Kidney (tissue), 14 donors: ENCODE results near the gene ARHGAP40. TPM values are rescaled to one million over a fixed set of nuclear protein-coding genes. Genes with fewer than 3 reads are reported as not detected.

Source experiments
- DNase-seq, 5 donors: peaks; one replicate each; pipeline ENCODE4 v3.0.0-alpha.2; 2013 to 2020
- FAIRE-seq: peaks from 2 replicates; lab custom pipeline; 2012; peaks lifted over from hg19 to GRCh38; lab: Jason Lieb, UNC
- H3K27ac ChIP-seq, 2 donors: one replicate each; pipeline ENCODE4 v1.7.0; 2013; ENCODE audit warnings: low read depth in 2 of 2, low read length in 2 of 2, inconsistent platforms in 1 of 2
- H3K27me3 ChIP-seq: one replicate; pipeline ENCODE4 v1.7.1; 2013; ENCODE audit warnings: low read length, inconsistent platforms; ENCODE audit not compliant: control insufficient read depth, insufficient read depth
- H3K36me3 ChIP-seq, 3 donors: one replicate each; pipeline versions ENCODE4 v1.7.0 to v1.7.1; 2013; ENCODE audit warnings: low read length in 3 of 3, control low read depth in 1 of 3, inconsistent platforms in 1 of 3; ENCODE audit not compliant: insufficient read depth in 3 of 3, control insufficient read depth in 2 of 3
- H3K4me1 ChIP-seq, 3 donors: one replicate each; pipeline versions ENCODE4 v1.7.0 to v1.7.1; 2013; ENCODE audit warnings: low read length in 3 of 3, inconsistent platforms in 1 of 3, low read depth in 1 of 3; ENCODE audit not compliant: control insufficient read depth in 2 of 3, insufficient read depth in 2 of 3
- H3K4me3 ChIP-seq, 3 donors: one replicate each; pipeline versions ENCODE4 v1.7.0 to v1.8.1; 2013; ENCODE audit warnings: low read length in 3 of 3, control low read depth in 1 of 3, inconsistent platforms in 1 of 3
- H3K9ac ChIP-seq, 3 donors: one replicate each; pipeline versions ENCODE4 v1.7.0 to v1.7.1; 2013; ENCODE audit warnings: low read length in 3 of 3, control low read depth in 1 of 3, inconsistent platforms in 1 of 3
- H3K9me3 ChIP-seq, 3 donors: one replicate each; pipeline versions ENCODE4 v1.7.0 to v1.7.1; 2013; ENCODE audit warnings: low read length in 3 of 3, control low read depth in 1 of 3, inconsistent platforms in 1 of 3; ENCODE audit not compliant: control insufficient read depth in 2 of 3, insufficient read depth in 1 of 3
- intact Hi-C: fragments of 100-400 bp; cut with DNase I; formaldehyde crosslinking; loops from one replicate; pipeline ENCODE4 v1.11.1; 2022
- polyA plus RNA-seq: library from polyadenylated mRNA; stranded (reverse); fragments of 350-450 nt; fragmentation: Illumina TruSeq; extraction: RNeasy Lipid Tissue Mini Kit (QIAGEN cat#74804); gene quantifications from one replicate; pipeline ENCODE4 v1.2.3, GENCODE V29; 2014; ENCODE audit warnings: low read depth, low replicate concordance; ENCODE audit not compliant: insufficient read depth
- total RNA-seq: library from RNA; stranded (reverse); fragmentation: NEBNext Ultra II Directional; extraction: Animal tissue kit (Norgen Biotek cat#: 25700); gene quantifications from one replicate; pipeline ENCODE4 v1.2.1, GENCODE V29; 2021
- TF ChIP-seq, protein P1 (sequence below): IDR thresholded peaks from 3 replicates; pipeline ENCODE4 v1.5.1; 2012; ENCODE audit warnings: mild to moderate bottlenecking, moderate library complexity, borderline replicate concordance; ENCODE audit not compliant: insufficient read depth; ENCODE audit errors: extremely low read depth
- donor health status: control.
- donor health status: control.
- donor health status: control.
- donor health status: control.
- donor health status: control.
- donor health status: DM: yes; HTN: yes; CAD: no.
- donor health status: Normal renal cell carcinoma (clear cell type).

ARHGAP40 gene
- total and polyA plus RNA-seq, 2 donors from 2014 or later = 1.3 to 20.2 TPM

DNA sequence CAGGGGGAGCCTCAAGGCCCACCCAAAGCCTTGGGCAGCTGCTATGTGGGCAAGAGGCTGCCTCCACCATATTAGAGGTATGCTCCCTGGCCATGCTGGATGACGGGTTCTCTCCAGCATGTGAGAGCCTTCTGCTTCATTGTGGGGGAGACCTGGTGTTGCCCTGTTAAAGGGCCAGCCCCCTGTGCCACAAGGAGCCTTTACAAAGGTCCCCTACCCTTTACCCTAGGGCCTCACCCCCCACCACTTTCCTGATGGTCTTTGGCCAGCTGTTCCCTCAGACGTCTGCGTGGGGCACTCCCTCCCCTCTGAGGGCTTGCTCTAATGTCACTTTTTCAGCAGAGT is 15.5 kb upstream of the ARHGAP40 start:
- no peak overlapping the region for H3K4me3 ChIP-seq
- FAIRE-seq (no peak), DNase-seq (no peak)
- H3K27me3 ChIP-seq = no peaks in the 10 kb centered on the region
- TF ChIP-seq, protein P1, sequence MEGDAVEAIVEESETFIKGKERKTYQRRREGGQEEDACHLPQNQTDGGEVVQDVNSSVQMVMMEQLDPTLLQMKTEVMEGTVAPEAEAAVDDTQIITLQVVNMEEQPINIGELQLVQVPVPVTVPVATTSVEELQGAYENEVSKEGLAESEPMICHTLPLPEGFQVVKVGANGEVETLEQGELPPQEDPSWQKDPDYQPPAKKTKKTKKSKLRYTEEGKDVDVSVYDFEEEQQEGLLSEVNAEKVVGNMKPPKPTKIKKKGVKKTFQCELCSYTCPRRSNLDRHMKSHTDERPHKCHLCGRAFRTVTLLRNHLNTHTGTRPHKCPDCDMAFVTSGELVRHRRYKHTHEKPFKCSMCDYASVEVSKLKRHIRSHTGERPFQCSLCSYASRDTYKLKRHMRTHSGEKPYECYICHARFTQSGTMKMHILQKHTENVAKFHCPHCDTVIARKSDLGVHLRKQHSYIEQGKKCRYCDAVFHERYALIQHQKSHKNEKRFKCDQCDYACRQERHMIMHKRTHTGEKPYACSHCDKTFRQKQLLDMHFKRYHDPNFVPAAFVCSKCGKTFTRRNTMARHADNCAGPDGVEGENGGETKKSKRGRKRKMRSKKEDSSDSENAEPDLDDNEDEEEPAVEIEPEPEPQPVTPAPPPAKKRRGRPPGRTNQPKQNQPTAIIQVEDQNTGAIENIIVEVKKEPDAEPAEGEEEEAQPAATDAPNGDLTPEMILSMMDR = no peak
- peaks cover 0 to 6% (median 0%) of the 10 kb centered on the region in 3 donors for H3K4me1 ChIP-seq
- intact Hi-C loops = no loop called here
- no peak overlapping the region for H3K9ac ChIP-seq
- no peak overlapping the region for H3K27ac ChIP-seq
- H3K9me3 ChIP-seq = no peaks in the 10 kb centered on the region
- H3K36me3 ChIP-seq = no peaks in the 10 kb centered on the region

DNA sequence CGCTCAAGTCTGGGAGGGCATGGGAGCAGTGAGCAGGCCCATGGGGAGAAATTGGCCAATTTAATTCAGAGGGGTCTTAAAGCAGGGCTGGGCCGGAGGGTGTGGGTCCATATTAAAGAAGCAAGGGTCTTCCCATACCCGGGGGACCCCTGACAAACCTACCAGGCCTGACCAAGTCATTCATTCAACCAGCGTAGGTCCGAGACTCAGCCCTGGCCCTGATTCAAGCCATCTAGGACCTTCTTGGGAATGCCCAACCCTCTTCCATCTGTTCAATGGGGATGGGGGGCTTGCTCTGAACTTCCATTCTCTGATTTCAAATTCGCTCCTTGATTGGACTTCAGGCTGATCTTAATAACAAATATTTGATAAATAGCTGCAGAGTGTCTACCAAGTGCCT is 13.3 kb upstream of the ARHGAP40 start:
- intact Hi-C loops = no loop called here

DNA sequence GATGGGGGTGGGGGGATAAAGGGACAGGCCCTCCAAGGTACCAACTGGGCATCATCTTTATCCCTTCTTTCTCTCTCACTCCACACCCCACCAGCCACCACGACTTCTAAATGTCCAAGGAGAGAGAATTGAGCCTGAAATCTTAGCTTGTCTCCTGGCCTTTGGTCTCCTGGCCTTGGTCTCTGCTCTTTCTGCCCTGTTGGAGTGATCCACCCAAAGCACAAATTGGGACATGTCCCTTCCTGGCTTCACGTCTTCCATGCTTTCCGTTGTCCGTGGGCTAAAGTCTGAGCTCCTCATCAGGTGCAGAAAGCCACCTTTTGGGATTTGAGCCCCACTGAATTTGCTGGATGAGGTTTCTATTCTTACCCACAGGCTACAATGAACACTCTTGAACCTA is 12.3 kb upstream of the ARHGAP40 start:
- TF ChIP-seq, protein P1 = no peak
- FAIRE-seq (no peak), DNase-seq (no peak)
- Histone ChIP-seq H3K9me3 (no peaks in the 10 kb centered on the region), H3K27ac (no peak overlapping the region), H3K27me3 (no peaks in the 10 kb centered on the region), H3K4me3 (no peak overlapping the region), H3K4me1 (peaks cover 0 to 6% (median 0%) of the 10 kb centered on the region in 3 donors), H3K9ac (no peak overlapping the region), H3K36me3 (no peaks in the 10 kb centered on the region)
- intact Hi-C loops = no loop called here

More for the DNA sequence above, 13.3 kb upstream of the ARHGAP40 start:
- Histone ChIP-seq H3K4me1 (peaks cover 0 to 6% (median 0%) of the 10 kb centered on the region in 3 donors), H3K4me3 (no peak overlapping the region), H3K27me3 (no peaks in the 10 kb centered on the region), H3K36me3 (no peaks in the 10 kb centered on the region), H3K9ac (no peak overlapping the region), H3K27ac (no peak overlapping the region), H3K9me3 (no peaks in the 10 kb centered on the region)
- TF ChIP-seq, protein P1 = no peak
- no peak for DNase-seq
- FAIRE-seq = no peak
